COLO829 (cell line): ENCODE measurements around the gene B4GALT5.

ENCODE experiments used
- DNase-seq: peaks from one replicate; pipeline ENCODE4 v3.0.0; 2012; ENCODE audit warnings: low spot score

Gene B4GALT5

DNA sequence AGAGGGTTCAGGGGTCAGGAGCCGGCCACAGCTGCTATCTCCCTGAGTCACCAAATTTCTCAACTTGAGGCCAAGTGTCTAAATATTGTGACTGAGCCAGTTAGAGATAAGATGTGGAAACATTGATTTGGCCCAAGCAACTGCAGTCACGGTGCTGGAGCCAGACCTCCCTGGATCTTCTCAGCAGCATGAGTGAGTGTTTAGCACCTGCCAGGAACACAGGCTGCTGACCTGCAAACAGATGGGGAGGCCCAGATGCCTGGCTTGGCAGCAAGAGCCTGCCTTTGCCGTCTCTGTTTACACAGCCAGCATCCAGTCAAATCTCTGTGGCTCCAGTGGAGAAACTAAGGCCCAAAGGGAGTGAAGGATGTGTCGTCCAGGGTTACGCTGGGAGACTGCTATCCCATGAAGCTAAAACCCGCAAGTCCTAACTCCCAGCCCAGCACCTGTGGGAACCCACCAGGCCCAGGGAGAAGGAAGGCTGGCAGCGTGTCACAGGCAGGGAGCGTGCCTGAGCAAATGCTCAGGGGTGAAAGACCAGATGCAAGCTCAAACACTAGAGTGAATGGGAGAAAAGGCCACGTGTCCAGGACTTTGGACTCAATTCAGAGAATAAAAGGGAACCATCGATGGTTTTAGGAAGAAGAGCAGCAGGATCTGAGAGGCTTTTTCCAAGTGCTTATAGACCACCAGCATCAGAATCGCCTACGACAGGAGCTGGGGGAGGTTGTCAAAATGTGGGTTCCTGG lies 129.8 kb downstream of the B4GALT5 start:
- DNase-seq: no peak

DNA sequence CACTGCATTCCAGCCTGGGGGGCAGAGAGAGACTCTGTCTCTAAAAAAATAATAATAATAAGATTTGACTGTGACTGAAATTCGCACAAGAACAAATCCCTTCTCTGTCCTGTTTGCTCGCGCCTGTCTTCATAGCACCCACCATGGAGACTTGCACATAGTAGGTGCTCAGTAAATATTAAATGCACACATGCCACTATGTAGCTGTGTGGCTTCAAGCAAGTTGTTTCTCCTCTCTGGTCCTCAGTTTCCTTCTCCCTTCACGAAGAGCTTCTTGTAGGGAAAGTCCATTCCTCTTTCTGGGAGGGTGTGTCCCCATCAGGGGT lies 130.4 kb downstream of the B4GALT5 start:
- no peak for DNase-seq
